ENCODE data around the gene PIP5K1B.

DNA sequence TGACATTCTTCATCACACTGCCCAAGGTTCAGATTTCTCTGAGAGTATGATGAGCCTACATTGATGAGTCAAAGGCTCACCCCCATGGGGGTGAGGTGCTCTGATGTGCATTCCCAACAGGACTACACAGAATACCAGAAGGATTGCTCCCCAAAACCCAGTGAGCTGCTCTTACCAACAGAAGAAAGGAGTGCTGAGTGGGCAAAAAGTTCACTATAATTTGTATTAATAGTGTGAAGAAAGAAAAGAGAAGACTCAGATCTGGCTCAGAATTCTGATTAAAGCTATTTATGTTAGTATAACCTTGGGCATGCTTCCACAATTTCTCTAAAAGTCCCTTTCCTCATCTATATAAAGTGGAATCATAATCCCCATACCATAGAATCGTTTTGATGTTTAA, 262.8 kb downstream of the PIP5K1B start:
- TF ChIP-seq POLR2A (IDR thresholded peaks at IDR 0.05; ENCODE audit: low read depth, low read length) (no peak), EZH2 (IDR thresholded peaks at IDR 0.05; ENCODE audit: borderline replicate concordance, low read depth, low read length, severe bottlenecking) (no peak), JUN (IDR thresholded peaks at IDR 0.05; ENCODE audit: borderline replicate concordance, insufficient read depth, insufficient read length, low read depth) (no peak), POLR2AphosphoS5 (IDR thresholded peaks at IDR 0.05; ENCODE audit: insufficient read depth, low read depth, low read length) (no peak)
- TF ChIP-seq, protein P1, sequence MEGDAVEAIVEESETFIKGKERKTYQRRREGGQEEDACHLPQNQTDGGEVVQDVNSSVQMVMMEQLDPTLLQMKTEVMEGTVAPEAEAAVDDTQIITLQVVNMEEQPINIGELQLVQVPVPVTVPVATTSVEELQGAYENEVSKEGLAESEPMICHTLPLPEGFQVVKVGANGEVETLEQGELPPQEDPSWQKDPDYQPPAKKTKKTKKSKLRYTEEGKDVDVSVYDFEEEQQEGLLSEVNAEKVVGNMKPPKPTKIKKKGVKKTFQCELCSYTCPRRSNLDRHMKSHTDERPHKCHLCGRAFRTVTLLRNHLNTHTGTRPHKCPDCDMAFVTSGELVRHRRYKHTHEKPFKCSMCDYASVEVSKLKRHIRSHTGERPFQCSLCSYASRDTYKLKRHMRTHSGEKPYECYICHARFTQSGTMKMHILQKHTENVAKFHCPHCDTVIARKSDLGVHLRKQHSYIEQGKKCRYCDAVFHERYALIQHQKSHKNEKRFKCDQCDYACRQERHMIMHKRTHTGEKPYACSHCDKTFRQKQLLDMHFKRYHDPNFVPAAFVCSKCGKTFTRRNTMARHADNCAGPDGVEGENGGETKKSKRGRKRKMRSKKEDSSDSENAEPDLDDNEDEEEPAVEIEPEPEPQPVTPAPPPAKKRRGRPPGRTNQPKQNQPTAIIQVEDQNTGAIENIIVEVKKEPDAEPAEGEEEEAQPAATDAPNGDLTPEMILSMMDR (IDR thresholded peaks at IDR 0.05; ENCODE audit: extremely low read depth in 1 of 2, insufficient read depth in 1 of 2, low read depth in 1 of 2, low read length in 2 of 2) = no peak
- TF ChIP-seq, protein P2, sequence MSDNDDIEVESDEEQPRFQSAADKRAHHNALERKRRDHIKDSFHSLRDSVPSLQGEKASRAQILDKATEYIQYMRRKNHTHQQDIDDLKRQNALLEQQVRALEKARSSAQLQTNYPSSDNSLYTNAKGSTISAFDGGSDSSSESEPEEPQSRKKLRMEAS (IDR thresholded peaks at IDR 0.05; ENCODE audit: insufficient read depth, insufficient read length) = no peak
